NB4 (cell line): Measurements from ENCODE around the gene NEK4.

Experiments
- DNase-seq: peaks from one replicate; pipeline ENCODE4 v3.0.0; 2010; ENCODE audit warnings: low read depth
- H3K4me3 ChIP-seq: one replicate; pipeline ENCODE4 v1.5.1; 2011; ENCODE audit warnings: mild to moderate bottlenecking, low read depth, low read length, moderate library complexity
- CTCF ChIP-seq: IDR thresholded peaks from one replicate; pipeline ENCODE4 v1.5.1; 2012; ENCODE audit warnings: low read depth, low read length
- MAX ChIP-seq: IDR thresholded peaks from 2 replicates; pipeline ENCODE4 v1.6.1; 2011; ENCODE audit warnings: low read depth, low read length
- MYC ChIP-seq: IDR thresholded peaks from 2 replicates; pipeline ENCODE4 v1.6.1; 2011; ENCODE audit warnings: low read depth, low read length
- POLR2A ChIP-seq: IDR thresholded peaks from 2 replicates; pipeline ENCODE4 v1.6.1; 2011; ENCODE audit warnings: mild to moderate bottlenecking; ENCODE audit not compliant: insufficient read length; ENCODE audit errors: extremely low read depth

Gene NEK4

GRCh38 chr3:52670621-52671521, 99.9 kb downstream of the NEK4 start:
- peak; percentile 43 for TF ChIP-seq POLR2A
- TF ChIP-seq MYC = peak; percentile 84
- TF ChIP-seq CTCF = no peak
- peak; percentile 65 for TF ChIP-seq MAX
- peak overlapping the region; percentile 42 for H3K4me3 ChIP-seq
- DNase-seq = peak; percentile 97

DNA sequence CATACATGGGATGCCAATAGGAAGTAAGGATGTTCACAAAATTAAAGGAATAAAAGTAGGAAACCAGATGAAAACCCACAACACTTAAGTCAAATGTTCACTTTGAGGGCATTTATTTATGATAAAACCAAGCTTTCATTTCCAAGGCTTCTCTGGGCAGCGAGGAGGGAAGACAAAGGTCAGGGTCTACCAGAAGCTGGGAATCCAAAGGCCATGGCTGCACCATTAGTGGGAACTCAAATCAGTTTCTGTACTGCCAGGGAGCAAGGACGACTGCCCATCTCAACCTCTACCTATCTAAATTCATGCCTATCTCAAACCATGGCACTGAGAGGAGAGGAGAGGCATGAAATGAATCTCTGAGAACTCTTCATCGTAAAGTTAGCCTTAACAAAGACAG, 107.6 kb downstream of the NEK4 start:
- no peak overlapping the region for H3K4me3 ChIP-seq
- no peak for DNase-seq
- TF ChIP-seq MAX (no peak), MYC (no peak), POLR2A (no peak), CTCF (no peak)

GRCh38 chr3:52660046-52660445, 110.7 kb downstream of the NEK4 start:
- no peak for DNase-seq
- TF ChIP-seq POLR2A (no peak), CTCF (no peak), MYC (no peak), MAX (no peak)
- no peak overlapping the region for H3K4me3 ChIP-seq
